GM18868 (cell line): ENCODE data around the gene FBF1.

Experiments used
- ATAC-seq: cut with Tn5 transposase; IDR thresholded peaks from one replicate; pipeline ENCODE4 v1.9.1; 2021; ENCODE audit warnings: mild to moderate bottlenecking, moderate library complexity; ENCODE audit not compliant: unreplicated experiment

FBF1 gene

GRCh38 chr17:75950855-75951554 lies 10.2 kb upstream of the FBF1 start:
- ATAC-seq: no peak

- no peak for ATAC-seq
These were observed 9.6 kb upstream of the FBF1 start for GRCh38 chr17:75950421-75950820.

GRCh38 chr17:75945211-75945610 lies 4.4 kb upstream of the FBF1 start:
- ATAC-seq: no peak

GRCh38 chr17:75943491-75943890 lies 2.6 kb upstream of the FBF1 start:
- ATAC-seq: no peak

GRCh38 chr17:75942473-75942872 lies 1.6 kb upstream of the FBF1 start:
- no peak for ATAC-seq

GRCh38 chr17:75941442-75941819 lies 589 bp upstream of the FBF1 start:
- ATAC-seq: no peak

GRCh38 chr17:75937652-75938051 lies 3.2 kb downstream of the FBF1 start:
- ATAC-seq: no peak

- no peak for ATAC-seq
These were observed 7.0 kb downstream of the FBF1 start for GRCh38 chr17:75933808-75934207.

GRCh38 chr17:75932852-75933251 lies 8.0 kb downstream of the FBF1 start:
- no peak for ATAC-seq

GRCh38 chr17:75931062-75931461 lies 9.8 kb downstream of the FBF1 start:
- ATAC-seq: no peak

GRCh38 chr17:75927286-75927922 lies 13.4 kb downstream of the FBF1 start:
- no peak for ATAC-seq

- ATAC-seq: no peak
These were observed 14.4 kb downstream of the FBF1 start for GRCh38 chr17:75926456-75926855.

- ATAC-seq: no peak
These were observed 14.9 kb downstream of the FBF1 start for GRCh38 chr17:75925912-75926311.

GRCh38 chr17:75925103-75925502 lies 15.7 kb downstream of the FBF1 start:
- ATAC-seq: no peak

GRCh38 chr17:75922963-75923874 lies 17.6 kb downstream of the FBF1 start:
- no peak for ATAC-seq

GRCh38 chr17:75922173-75922961 lies 18.5 kb downstream of the FBF1 start:
- no peak for ATAC-seq

- ATAC-seq: no peak
These were observed 19.2 kb downstream of the FBF1 start for GRCh38 chr17:75921596-75921995.

- ATAC-seq: no peak
These were observed 20.7 kb downstream of the FBF1 start for GRCh38 chr17:75920045-75920560.

- ATAC-seq: no peak
These were observed 21.2 kb downstream of the FBF1 start for GRCh38 chr17:75919611-75920010.

- ATAC-seq: no peak
These were observed 22.9 kb downstream of the FBF1 start for GRCh38 chr17:75917917-75918445.
